K562 (cell line): Measurements from ENCODE around the gene CCDC3. TPM values are rescaled to one million over a fixed set of nuclear protein-coding genes. Genes with fewer than 3 reads are reported as not detected.

Experiments used
- ATAC-seq: fragments of 200-7000 bp; cut with Tn5 transposase; 3 replicates; pipeline ENCODE4 v1.9.1; 2020; ENCODE audit warnings: moderate library complexity
- BruUV-seq: library from RNA; stranded (reverse); fragments of 400-500 nt; replicated peaks from 2 replicates; lab custom pipeline; 2021; lab: Mats Ljungman, UMichigan
- CTCF ChIA-PET: fragments of 300-600 bp; formaldehyde crosslinking; extraction: SDS; loops from one replicate; lab custom pipeline; 2021; ENCODE audit warnings: low intra/inter-chr PET ratio; lab: Yijun Ruan, JAX
- POLR2A ChIA-PET: fragments of 300-600, 350-650 bp; sonication (Branson Sonifier 250); formaldehyde crosslinking; extraction: SDS; loops from one replicate; lab custom pipeline; 2021; ENCODE audit warnings: antibody characterized with exemption, inconsistent platforms; lab: Yijun Ruan, JAX
- DNase-seq, 4 experiments: peaks; one replicate each; pipeline versions ENCODE4 v3.0.0 to v3.0.0-alpha.2; 2011 to 2018; ENCODE audit warnings: low spot score in 3 of 4, mixed read lengths in 3 of 4; ENCODE audit errors: extremely low read depth in 1 of 4
- FAIRE-seq: peaks from 2 replicates; lab custom pipeline; 2011; peaks lifted over from hg19 to GRCh38; lab: Jason Lieb, UNC
- H2AFZ ChIP-seq: 2 replicates; pipeline ENCODE4 v1.6.0; 2011; ENCODE audit warnings: low read depth, low read length, control low read depth, inconsistent platforms
- H3K27ac ChIP-seq: fragments of 200-600 bp; 3 replicates; pipeline ENCODE4 v1.8.0; 2011; ENCODE audit warnings: low read depth, mild to moderate bottlenecking, control low read depth, inconsistent platforms, low read length, moderate library complexity, mixed read lengths; ENCODE audit errors: extremely low read depth
- H3K27me3 ChIP-seq, 2 experiments: fragments of 300-600 bp in 1 of 2; 2 replicates in 1 of 2; 3 replicates in 1 of 2; pipeline versions ENCODE4 v1.6.0 to v1.8.0; 2011; ENCODE audit warnings: inconsistent platforms in 2 of 2, low read length in 2 of 2, mild to moderate bottlenecking in 1 of 2, mixed read lengths in 1 of 2, moderate library complexity in 1 of 2; ENCODE audit not compliant: control insufficient read depth in 2 of 2, insufficient read depth in 2 of 2
- H3K36me3 ChIP-seq: fragments of 300-600 bp; 3 replicates; pipeline ENCODE4 v1.8.0; 2011; ENCODE audit warnings: mild to moderate bottlenecking, low read length, inconsistent platforms; ENCODE audit not compliant: control insufficient read depth, insufficient read depth
- H3K4me1 ChIP-seq, 2 experiments: fragments of 200-600 bp in 1 of 2; replicated peaks in 1 of 2; 2 replicates in 1 of 2; 3 replicates in 1 of 2; pipeline versions ENCODE4 v1.5.1 to v1.8.0; 2011; ENCODE audit warnings: inconsistent platforms in 2 of 2, low read length in 2 of 2, mild to moderate bottlenecking in 1 of 2, mixed read lengths in 1 of 2, moderate library complexity in 1 of 2; ENCODE audit not compliant: control insufficient read depth in 2 of 2, insufficient read depth in 2 of 2
- H3K4me2 ChIP-seq: 2 replicates; pipeline ENCODE4 v1.6.1; 2011; ENCODE audit warnings: low read length, control low read depth, inconsistent platforms, mixed read lengths; ENCODE audit not compliant: insufficient read depth
- H3K4me3 ChIP-seq: fragments of 200-600 bp; sonication (generic), shearing (Covaris generic); 2 replicates; pipeline ENCODE4 v1.5.1; 2016; ENCODE audit warnings: control low read depth, inconsistent platforms
- H3K79me2 ChIP-seq: fragments of 200-600 bp; 3 replicates; pipeline ENCODE4 v1.8.0; 2011; ENCODE audit warnings: low read length, inconsistent platforms; ENCODE audit not compliant: control insufficient read depth, insufficient read depth
- H3K9ac ChIP-seq, 2 experiments: 2 replicates each; pipeline versions ENCODE4 v1.6.0 to v1.6.1; 2011; ENCODE audit warnings: low read depth in 2 of 2, low read length in 2 of 2, control low read depth in 1 of 2, inconsistent platforms in 1 of 2, mild to moderate bottlenecking in 1 of 2, mixed read lengths in 1 of 2; ENCODE audit not compliant: insufficient read depth in 1 of 2
- H3K9me1 ChIP-seq: one replicate; pipeline ENCODE4 v1.6.0; 2011; ENCODE audit warnings: inconsistent platforms, mild to moderate bottlenecking, low read length, moderate library complexity; ENCODE audit not compliant: control insufficient read depth, insufficient read depth
- H3K9me3 ChIP-seq: replicated peaks from 2 replicates; pipeline ENCODE4 v1.5.1; 2011; ENCODE audit warnings: low read depth, low read length, inconsistent platforms; ENCODE audit not compliant: control insufficient read depth, insufficient read depth
- H4K20me1 ChIP-seq: replicated peaks from 2 replicates; pipeline ENCODE4 v1.6.1; 2011; ENCODE audit warnings: low read length, inconsistent platforms, mixed read lengths; ENCODE audit not compliant: control insufficient read depth, insufficient read depth
- NFIX ChIP-seq: fragments of 250-450 bp; sonication (Bioruptor Pico); IDR thresholded peaks from 2 replicates; pipeline ENCODE4 v1.4.0; 2020; ENCODE audit warnings: low read depth, mild to moderate bottlenecking, moderate library complexity
- RAD51 ChIP-seq: fragments of 450-650 bp; IDR thresholded peaks from 2 replicates; pipeline ENCODE4 v1.7.1; 2016; ENCODE audit warnings: low read depth, mild to moderate bottlenecking, borderline replicate concordance
- ZBTB40 ChIP-seq, 2 experiments: fragments of 450-650 bp in 1 of 2; sonication (generic) in 1 of 2; formaldehyde crosslinking in 1 of 2; IDR thresholded peaks; 2 replicates each; pipeline versions ENCODE4 v1.7.1 to v1.9.0; 2016 to 2022; ENCODE audit warnings: inconsistent platforms in 1 of 2, mild to moderate bottlenecking in 1 of 2, missing genetic modification reagents in 1 of 2
- ZBTB49 ChIP-seq: sonication (generic); formaldehyde crosslinking; IDR thresholded peaks from 2 replicates; pipeline ENCODE4 v1.8.0; 2022; ENCODE audit warnings: missing genetic modification reagents, mild to moderate bottlenecking, borderline replicate concordance
- WGBS: fragments of 100-300 bp; shearing (Covaris generic); methylation state at CpG from one replicate; pipeline ENCODE4 v1.1.6; 2016; ENCODE audit warnings: low coverage, mixed read lengths; ENCODE audit not compliant: insufficient coverage; ENCODE audit errors: missing lambda C conversion rate; 5-methylcytosine and 5-hydroxymethylcytosine counted together
- in situ Hi-C: fragments of 300-500 bp; cut with MboI; formaldehyde crosslinking; loops from 4 replicates; pipeline ENCODE4 v1.15.0; 2018; ENCODE audit warnings: inconsistent platforms, mixed read lengths
- intact Hi-C: fragments of 100-400 bp; cut with micrococcal nuclease; formaldehyde crosslinking; loops from 2 replicates; pipeline ENCODE4 v1.14.2; 2022
- polyA plus RNA-seq, 8 experiments: library from polyadenylated mRNA; depleted of rRNA in 4 of 8; stranded (reverse) in 5 of 8; unstranded in 3 of 8; fragments of >200 nt; fragmentation: Nextera tagmentation in 2 of 8; fragmentation: Illumina TruSeq in 1 of 8; extraction: Ambion mirVana in 2 of 8; extraction: Trizol in 1 of 8; gene quantifications; 2 replicates each; pipeline versions ENCODE4 v1.2.1 to v1.2.3, GENCODE V29; 2011 to 2014; ENCODE audit warnings: inconsistent platforms in 1 of 8, missing spikeins in 1 of 8
- total RNA-seq, 7 experiments: library from RNA; depleted of rRNA in 6 of 7; stranded (reverse); fragments of >200 nt in 6 of 7; fragmentation: Illumina TruSeq in 2 of 7; extraction: Trizol in 2 of 7; gene quantifications; 2 replicates each; pipeline versions ENCODE4 v1.2.1 to v1.2.3, GENCODE V29; 2011 to 2021; ENCODE audit warnings: low replicate concordance in 1 of 7

CCDC3 gene
- total and polyA plus RNA-seq, 9 of the 15 experiments (the other 6 are each of a cell fraction or from before 2014, with no cell fraction given), result not detected

- intact Hi-C loops, result loop anchor here (10.0 kb wide), 3 partner anchors 120 to 190 kb away; no protein-coding TSS in a partner anchor
- no peaks in the 10 kb centered on the region for H3K9me3 ChIP-seq
Observed at GRCh38 chr10:12905067-12905466, 96.4 kb downstream of the CCDC3 start.

More at GRCh38 chr10:12905067-12905466, 96.4 kb downstream of the CCDC3 start:
- Histone ChIP-seq H3K79me2 (no peaks in the 10 kb centered on the region), H3K4me3 (no peak overlapping the region), H4K20me1 (peaks cover 3% of the 10 kb centered on the region; the same call in 1 of the 2 replicates), H3K4me2 (no peak overlapping the region), H3K36me3 (no peaks in the 10 kb centered on the region), H2AFZ (no peak overlapping the region), H3K9me1 (no peaks in the 10 kb centered on the region), H3K4me1 (no peaks in the 10 kb centered on the region), H3K9ac (no peak overlapping the region), H3K27me3 (peaks cover 0 to 22% of the 10 kb centered on the region in 2 experiments; a peak in 4 of 5 replicates), H3K27ac (no peak overlapping the region)
- ATAC-seq (no peak), DNase-seq (no peak), FAIRE-seq (no peak)
- WGBS, result 0% methylated on average over 5 of the region's 5 CpGs
- in situ Hi-C loops, result no loop called here
- POLR2A ChIA-PET, result no interaction called here
- TF ChIP-seq RAD51 (no peak), ZBTB40 (IDR thresholded peaks at IDR 0.05) (peak; percentile 69), ZBTB40 (CRISPR knock-in tag; IDR thresholded peaks at IDR 0.05) (0 out of 2 replicates have a peak, but pooled peaks have one; percentile 21), ZBTB49 (no peak), NFIX (CRISPR knock-in tag) (no peak)
- CTCF ChIA-PET, result no interaction called here
- no TSS peak for BruUV-seq
